Spleen (tissue), 7 donors: ENCODE data around the gene TMEM164.

Experiments used
- POLR2A ChIP-seq, 3 donors: fragments of 450-650 bp; IDR thresholded peaks; one replicate each; pipeline ENCODE4 v1.5.1; 2017; ENCODE audit warnings: antibody characterized with exemption in 3 of 3, mild to moderate bottlenecking in 1 of 3
- POLR2AphosphoS5 ChIP-seq, 3 donors: sonication (generic); formaldehyde crosslinking; IDR thresholded peaks; one replicate each; pipeline ENCODE4 v1.5.1; 2017; ENCODE audit warnings: antibody characterized with exemption in 3 of 3
- TF ChIP-seq, protein P1 (sequence below), 11 experiments: fragments of 200-600 bp in 7 of 11; fragments of 450-650 bp in 4 of 11; sonication (generic) in 4 of 11; IDR thresholded peaks in 8 of 11; conservative IDR thresholded peaks in 3 of 11; 1 replicate in 7 of 11; 2 replicates in 4 of 11; pipeline versions ENCODE4 v1.4.0 to v1.8.0; 2016 to 2021; ENCODE audit warnings: antibody characterized with exemption in 11 of 11, inconsistent platforms in 4 of 11, mild to moderate bottlenecking in 1 of 11
- donor health status: DM: no; HTN: no; CAD: no; lungs with moderate emphysema.
- donor health status: DM: no; HTN: no; CAD: no.
- donor health status: DM: no; HTN: no; CAD: no.

- TF ChIP-seq, protein P1, sequence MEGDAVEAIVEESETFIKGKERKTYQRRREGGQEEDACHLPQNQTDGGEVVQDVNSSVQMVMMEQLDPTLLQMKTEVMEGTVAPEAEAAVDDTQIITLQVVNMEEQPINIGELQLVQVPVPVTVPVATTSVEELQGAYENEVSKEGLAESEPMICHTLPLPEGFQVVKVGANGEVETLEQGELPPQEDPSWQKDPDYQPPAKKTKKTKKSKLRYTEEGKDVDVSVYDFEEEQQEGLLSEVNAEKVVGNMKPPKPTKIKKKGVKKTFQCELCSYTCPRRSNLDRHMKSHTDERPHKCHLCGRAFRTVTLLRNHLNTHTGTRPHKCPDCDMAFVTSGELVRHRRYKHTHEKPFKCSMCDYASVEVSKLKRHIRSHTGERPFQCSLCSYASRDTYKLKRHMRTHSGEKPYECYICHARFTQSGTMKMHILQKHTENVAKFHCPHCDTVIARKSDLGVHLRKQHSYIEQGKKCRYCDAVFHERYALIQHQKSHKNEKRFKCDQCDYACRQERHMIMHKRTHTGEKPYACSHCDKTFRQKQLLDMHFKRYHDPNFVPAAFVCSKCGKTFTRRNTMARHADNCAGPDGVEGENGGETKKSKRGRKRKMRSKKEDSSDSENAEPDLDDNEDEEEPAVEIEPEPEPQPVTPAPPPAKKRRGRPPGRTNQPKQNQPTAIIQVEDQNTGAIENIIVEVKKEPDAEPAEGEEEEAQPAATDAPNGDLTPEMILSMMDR (IDR thresholded peaks at IDR 0.05 in 8 of 11, conservative IDR thresholded peaks at IDR 0.05 in 3 of 11) = no peak
- TF ChIP-seq POLR2A (IDR thresholded peaks at IDR 0.05) = no peak
- TF ChIP-seq POLR2AphosphoS5 (IDR thresholded peaks at IDR 0.05) = no peak
These were observed 1.1 kb upstream of the TMEM164 start for GRCh38 chrX:110001740-110002299.
